ENCODE results near the gene FDXR. TPM values are rescaled to one million over a fixed set of nuclear protein-coding genes. Genes with fewer than 3 reads are reported as not detected.

The FDXR gene
- polyA plus RNA-seq, 1 donor, result 2.0 TPM

GRCh38 chr17:74836691-74837467 lies 35.9 kb downstream of the FDXR start:
- no peak for DNase-seq (ENCODE audit: low read depth)

- no peak for DNase-seq (ENCODE audit: low read depth)
Observed at GRCh38 chr17:74836191-74836590, 36.6 kb downstream of the FDXR start.

DNA sequence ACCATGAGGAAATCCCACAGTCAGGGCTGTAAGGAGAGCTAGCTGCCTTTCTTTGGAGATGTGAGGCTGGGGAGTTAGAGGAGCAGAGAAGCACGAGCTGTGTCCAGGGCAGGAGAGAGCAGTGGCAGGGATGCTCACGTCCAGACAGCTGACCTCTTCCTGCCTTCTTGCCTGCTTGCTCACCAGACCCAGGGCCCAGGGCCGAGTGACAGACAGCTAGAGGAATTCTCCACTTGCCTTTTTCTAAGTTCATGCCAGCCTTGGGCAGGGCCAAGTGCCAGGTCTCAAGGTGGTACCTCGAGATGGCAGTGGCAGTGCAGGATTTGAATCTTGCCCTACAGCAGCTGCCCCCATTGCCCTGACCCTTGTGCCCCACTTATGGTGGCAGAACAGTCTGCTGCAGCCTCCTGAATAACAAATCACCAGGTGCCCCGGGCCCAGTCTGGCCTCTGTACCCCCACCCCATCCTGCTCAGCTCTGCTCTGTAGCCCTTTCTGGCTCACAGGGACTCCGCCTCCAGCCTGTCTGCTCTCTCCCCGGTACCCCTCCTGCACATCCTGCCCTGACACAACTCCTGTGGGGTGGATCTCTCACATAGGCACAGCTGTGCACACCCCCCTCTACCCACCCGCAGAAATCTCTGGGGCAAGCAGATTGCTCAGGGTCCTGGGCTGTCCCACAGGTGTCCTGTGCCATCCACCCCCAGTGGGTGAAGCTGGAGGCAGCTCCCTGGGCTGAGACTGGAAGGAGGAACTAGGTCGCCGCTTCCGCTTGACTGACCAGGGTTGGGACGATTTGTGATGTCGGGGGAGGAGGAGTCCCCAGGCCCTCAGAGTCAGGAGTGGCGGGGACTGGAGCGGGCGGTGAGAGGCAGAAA lies 39.1 kb downstream of the FDXR start:
- no peak for DNase-seq (ENCODE audit: low read depth)

DNA sequence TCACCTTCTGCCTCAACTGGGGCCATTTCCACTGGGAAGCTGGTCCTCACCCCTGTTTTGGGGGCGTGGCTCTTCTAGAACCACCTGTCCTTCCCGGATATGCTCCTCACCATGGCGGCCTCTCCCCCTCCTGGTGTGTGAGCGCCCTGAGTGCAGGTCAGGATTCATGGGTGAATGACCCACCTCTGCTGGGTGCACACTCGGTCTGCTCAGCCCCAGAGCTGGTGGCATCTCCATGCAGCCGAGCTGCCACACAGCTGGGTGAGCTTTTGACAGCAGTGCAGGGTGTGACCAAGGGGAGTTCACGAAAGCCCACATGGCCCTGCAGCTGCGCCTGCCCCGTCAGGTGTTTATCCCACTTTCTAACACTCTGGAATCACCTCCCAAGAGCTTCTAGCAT lies 40.4 kb downstream of the FDXR start:
- DNase-seq (ENCODE audit: low read depth), result no peak

- no peak for DNase-seq (ENCODE audit: low read depth)
Observed at GRCh38 chr17:74831444-74832146, 41.2 kb downstream of the FDXR start.

DNA sequence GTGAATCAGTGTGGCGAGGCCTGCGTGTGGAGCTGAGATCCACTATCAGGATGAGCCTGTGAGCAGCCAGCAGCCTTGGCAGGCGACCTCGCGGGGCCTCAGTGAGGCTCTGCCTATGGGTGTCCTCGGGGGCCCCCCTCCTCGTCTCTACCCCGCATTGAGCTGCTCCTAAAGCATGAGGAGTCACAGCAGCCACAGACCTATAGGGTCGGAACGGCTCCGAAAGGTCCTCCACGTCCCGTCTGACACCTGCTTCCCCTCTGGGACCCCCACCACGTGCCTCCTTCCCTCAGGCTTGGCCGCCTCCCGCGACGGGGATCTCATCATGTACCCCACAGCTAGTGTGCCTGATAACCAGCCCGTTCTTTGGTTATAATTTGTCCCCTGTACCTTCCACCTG lies 41.9 kb downstream of the FDXR start:
- DNase-seq (ENCODE audit: low read depth), result no peak

DNA sequence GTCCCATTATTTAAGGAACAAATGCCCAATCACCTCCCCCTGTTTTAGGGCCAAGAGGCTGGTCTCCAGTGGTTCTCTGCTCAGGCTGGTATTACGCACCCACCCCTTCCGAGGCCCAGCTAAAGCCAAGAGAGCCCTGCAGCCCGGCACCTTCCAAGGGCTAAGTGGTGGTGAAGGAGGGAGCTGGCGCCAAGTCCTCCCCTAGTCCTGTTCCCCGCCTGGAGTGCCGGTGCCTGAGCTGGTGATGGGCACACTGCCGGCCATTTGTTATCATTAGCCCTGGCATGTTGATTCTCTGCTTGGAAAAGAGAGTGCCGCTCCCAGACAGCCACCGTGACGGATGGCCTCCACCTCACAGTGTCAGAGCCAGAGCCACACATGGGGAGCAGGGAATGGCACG lies 45.0 kb downstream of the FDXR start:
- DNase-seq (ENCODE audit: low read depth), result no peak

GRCh38 chr17:74825952-74826719 lies 46.7 kb downstream of the FDXR start:
- no peak for DNase-seq (ENCODE audit: low read depth)

DNA sequence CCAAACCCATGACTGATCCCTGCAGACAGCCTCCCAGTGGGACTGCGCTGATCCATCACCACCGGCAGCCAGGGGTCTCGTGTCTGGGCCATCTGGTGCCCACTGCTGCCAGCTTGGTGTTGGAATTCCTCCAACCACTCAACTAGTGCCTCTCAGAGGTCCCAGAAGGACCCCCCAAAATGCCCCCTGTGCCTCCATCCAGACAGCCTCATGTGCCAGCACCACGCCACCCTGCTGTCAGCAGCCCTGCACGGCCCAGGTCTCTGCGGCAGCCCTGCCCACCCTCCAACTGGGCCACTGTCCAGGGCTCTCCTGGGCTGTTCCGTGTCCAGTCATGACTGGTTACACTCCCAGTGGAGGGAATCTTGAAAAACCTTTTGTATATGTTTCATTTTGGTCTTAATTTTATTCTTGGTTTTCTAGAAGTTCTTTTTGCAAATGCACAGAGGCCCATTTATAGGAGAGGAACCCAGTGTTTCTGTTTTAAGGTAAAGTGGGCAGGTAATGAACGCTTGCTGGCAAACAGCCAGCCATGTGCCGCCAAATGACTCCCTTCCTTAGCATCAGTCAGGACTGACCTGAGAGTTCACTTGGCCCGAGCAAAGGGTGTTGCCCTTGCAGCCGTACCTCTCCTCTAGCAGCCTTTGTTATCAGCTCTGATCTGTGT lies 47.7 kb downstream of the FDXR start:
- DNase-seq (ENCODE audit: low read depth), result no peak

GRCh38 chr17:74822939-74823367 lies 49.8 kb downstream of the FDXR start:
- DNase-seq (ENCODE audit: low read depth), result no peak

DNA sequence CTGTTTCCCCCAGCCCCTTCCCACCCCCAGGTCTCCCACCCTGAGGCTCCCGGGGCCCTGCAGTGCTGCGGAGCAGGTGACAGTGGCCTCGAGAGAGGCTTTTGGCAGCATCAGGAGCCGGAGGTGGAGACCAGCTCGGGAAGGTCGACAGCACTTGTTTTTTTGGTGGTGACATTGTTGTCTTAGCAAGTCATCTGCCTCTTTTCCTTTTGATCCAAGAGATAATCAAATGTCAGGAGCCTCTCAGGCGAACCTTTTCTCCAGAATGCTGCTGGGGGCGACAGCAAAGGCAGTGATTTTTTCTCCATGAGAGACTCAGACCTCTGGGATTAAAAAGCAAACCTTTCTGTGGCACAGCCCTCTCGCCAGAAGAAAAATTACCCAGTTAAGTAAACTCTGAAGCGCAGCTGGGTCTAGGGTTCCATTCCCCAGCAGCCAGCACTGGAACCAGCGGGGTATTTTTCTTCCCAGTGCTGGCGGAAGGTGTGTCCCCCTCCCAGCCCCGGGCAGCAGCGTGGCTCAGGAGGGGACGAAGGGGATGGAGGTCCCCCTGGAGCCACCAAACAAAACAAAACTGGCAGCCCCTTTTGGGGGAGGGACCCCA lies 50.4 kb downstream of the FDXR start:
- DNase-seq (ENCODE audit: low read depth), result no peak

DNA sequence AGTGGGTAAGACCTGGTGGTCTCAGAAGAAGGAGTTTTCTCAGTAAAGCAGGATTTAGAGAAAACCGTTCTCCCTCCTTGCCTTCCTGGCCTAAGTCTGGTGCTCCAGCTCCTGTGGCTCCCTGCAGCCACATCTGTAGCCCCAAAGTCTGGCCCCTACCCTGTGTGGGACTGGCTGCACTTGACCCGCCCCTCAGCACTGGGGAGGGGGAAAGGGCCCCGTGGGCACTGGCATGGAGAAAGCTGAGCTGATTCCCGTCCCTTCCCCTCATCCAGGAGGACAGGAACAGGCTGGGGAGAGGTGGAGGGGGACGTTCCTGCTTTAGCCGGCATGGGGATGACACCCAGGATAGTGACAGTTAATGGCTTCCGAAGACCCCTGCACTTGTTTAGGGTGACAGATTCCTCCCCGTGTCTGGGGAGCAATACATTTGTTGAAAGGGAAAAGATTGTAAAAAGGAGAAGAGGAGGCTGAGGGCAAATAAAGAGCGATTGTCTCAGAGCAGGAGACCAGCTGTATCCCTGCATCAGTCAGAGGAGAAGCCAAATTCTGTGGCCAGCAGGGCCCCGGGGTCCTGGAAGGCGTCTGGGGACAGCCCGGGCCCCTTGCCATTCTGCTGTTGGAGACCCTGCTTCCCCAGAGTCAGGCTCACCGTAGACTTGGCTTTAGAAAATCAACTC lies 51.0 kb downstream of the FDXR start:
- no peak for DNase-seq (ENCODE audit: low read depth)

DNA sequence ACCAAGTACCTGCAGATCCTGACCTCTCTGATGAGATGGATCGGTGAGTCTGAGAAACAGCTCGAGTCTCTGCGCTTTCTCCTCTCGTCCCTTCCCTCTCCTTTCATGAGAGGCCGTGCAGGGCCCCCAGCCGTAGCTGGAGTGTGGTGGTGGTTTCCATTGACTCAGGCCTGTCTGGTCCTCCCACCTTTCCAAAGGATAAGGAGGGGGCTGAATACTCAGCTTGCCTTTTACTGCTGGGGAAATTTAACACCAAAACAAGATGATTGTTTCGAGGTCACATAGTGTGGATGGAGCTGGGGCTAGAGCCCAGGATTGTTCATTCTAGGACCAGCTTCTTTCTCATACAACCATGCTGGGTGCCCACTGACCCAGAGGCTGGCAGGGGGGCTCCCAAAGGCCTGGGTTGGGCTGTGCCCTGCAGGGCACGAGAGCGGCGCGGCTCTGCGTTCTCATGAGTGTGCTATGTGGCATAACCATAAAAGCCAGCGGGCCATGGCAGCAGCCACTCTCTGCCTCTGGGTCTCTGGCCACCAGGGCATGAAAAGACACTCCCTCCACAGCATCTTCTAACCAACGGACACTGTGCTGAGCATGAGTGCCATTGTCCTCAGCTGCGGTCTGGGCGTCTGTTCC lies 52.9 kb downstream of the FDXR start:
- DNase-seq (ENCODE audit: low read depth), result no peak

DNA sequence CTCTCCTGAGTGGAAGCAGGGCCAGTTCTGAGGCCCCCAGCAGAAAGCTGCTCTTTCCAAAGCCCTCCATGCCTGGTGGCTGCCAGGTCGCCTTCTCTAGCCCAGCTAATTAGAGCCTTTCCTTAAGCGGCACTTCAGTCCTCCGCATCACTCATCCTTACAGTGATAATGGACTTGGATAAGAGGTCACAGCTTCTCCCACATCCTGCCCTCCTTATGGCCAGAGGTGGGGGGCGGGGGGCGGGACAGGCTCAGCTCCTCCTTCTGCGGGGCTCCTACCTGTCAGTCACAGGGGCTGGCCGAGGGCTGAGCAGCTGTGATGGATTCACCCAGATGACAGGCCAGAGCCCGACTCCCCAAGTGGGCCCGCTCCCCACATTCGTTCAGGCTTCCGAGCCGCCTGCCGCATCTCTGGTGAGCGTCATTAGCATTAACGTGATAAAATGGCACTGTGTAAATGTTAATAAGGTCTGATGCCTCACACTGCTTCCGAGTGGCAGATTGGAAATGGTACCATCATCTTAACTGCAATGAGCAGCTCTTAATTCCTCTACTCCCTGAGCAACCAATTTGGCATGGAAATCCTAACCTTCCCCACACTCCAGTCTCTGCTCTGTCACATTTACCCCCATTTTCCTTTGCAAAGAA lies 54.4 kb downstream of the FDXR start:
- no peak for DNase-seq (ENCODE audit: low read depth)

- DNase-seq (ENCODE audit: low read depth), result no peak
Observed at GRCh38 chr17:74816905-74817620, 55.7 kb downstream of the FDXR start.

DNA sequence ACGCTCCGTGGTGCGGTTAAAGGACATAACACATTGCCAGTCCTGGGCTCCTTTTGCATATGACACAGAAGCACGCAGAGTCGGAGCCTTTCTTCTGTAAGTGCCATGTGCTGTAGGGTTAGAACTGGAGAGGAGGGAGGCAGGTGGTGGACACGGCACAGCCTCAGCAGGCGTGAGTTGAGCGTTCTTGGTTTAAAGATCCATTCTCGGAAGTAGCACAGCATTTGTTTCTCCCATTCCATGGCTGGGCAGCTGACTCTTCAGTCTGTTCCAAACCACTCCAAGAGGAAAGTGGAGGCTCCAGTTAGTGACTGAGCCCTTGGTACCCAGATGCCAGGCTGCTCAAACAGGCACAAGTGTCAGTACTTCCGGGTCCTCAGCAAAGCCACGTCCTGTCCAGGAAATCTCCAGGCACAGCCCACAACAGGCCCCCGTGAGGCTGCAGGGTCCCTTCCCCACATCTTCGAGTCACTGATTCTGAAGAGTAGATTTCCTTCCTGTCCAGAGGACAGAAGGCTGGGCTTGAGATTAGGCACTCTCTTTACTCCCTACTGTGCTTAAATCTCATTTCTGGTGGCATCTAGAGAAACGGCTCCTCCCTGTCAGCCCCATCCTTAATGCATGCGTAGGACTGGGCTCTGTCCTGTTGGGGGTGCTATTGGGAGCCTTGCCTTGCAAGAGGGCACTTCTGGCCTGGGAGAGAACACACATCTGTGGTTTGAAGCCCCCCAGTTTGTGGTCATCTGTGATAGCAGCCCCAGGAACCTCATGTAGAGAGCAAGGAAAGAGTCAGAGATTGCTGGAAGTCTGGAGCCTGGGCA lies 57.0 kb downstream of the FDXR start:
- DNase-seq (ENCODE audit: low read depth), result no peak

DNA sequence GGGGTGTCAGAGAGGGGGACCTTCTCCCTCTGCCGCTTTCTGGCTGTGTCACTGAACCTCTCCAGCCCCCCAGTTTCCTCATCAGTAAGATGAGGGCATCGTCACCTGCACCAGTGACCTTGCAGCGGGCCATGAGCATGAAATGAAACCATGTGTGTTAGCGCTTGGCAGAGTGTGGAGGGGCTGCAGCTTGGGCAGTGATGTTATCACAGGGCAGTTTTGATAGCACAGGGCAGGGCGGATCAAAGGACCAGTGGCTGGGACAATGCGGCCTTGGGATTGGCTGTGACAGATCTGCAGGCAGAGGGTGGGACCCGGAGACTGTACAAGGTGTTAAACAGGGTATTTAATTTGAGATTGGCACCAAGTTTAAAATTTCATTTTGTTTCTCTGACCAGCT lies 57.7 kb downstream of the FDXR start:
- no peak for DNase-seq (ENCODE audit: low read depth)
